A549 (cell line): ENCODE measurements around the gene HBA2. TPM values are rescaled to one million over a fixed set of nuclear protein-coding genes. Genes with fewer than 3 reads are reported as not detected.

Source experiments
- ATAC-seq, 2 experiments: fragments of 200-7000 bp in 1 of 2; fragments of >200 bp in 1 of 2; cut with Nextera tagmentation in 1 of 2; cut with Tn5 transposase in 1 of 2; 3 replicates each; pipeline versions ENCODE4 v1.8.0 to v1.9.1; 2018 to 2020; ENCODE audit warnings: mild to moderate bottlenecking in 1 of 2, moderate library complexity in 1 of 2
- CTCF ChIA-PET: fragments of 300-600 bp; sonication (Branson Sonifier 250); formaldehyde crosslinking; extraction: SDS; loops from one replicate; lab custom pipeline; 2021; ENCODE audit warnings: antibody characterized with exemption, inconsistent platforms; lab: Yijun Ruan, JAX
- POLR2A ChIA-PET: fragments of 350-600 bp; formaldehyde crosslinking; extraction: SDS; loops from one replicate; lab custom pipeline; 2021; ENCODE audit warnings: antibody characterized with exemption, inconsistent platforms; lab: Yijun Ruan, JAX
- DNase-seq, 2 experiments: peaks; one replicate each; pipeline versions ENCODE4 v3.0.0 to v3.0.0-alpha.2; 2011 to 2016; ENCODE audit warnings: low read depth in 1 of 2, low spot score in 1 of 2
- FAIRE-seq: peaks from 2 replicates; lab custom pipeline; 2011; peaks lifted over from hg19 to GRCh38; lab: Jason Lieb, UNC
- H3K27ac ChIP-seq, 2 experiments: fragments of >200 bp; sonication (Bioruptor Twin); formaldehyde crosslinking; 3 replicates each; pipeline ENCODE4 v1.5.1; 2016 to 2017
- H3K4me1 ChIP-seq: fragments of >200 bp; sonication (Bioruptor Twin); formaldehyde crosslinking; 3 replicates; pipeline ENCODE4 v1.6.1; 2016
- H3K4me2 ChIP-seq: fragments of >200 bp; sonication (Bioruptor Twin); formaldehyde crosslinking; 3 replicates; pipeline ENCODE4 v1.6.1; 2016
- H3K4me3 ChIP-seq: fragments of >200 bp; sonication (Bioruptor Twin); formaldehyde crosslinking; 3 replicates; pipeline ENCODE4 v1.5.1; 2016
- H3K9me3 ChIP-seq: fragments of >200 bp; sonication (Bioruptor Twin); formaldehyde crosslinking; 3 replicates; pipeline ENCODE4 v1.6.1; 2016
- CHD4 ChIP-seq: fragments of 200-600 bp; sonication (generic); IDR thresholded peaks from 2 replicates; pipeline ENCODE4 v1.6.1; 2016; ENCODE audit warnings: antibody characterized with exemption, mild to moderate bottlenecking, borderline replicate concordance
- CTCF ChIP-seq: fragments of >200 bp; sonication (Bioruptor Twin); formaldehyde crosslinking; IDR thresholded peaks from 3 replicates; pipeline ENCODE4 v1.5.1; 2016
- EP300 ChIP-seq, 2 experiments: fragments of >200 bp; sonication (Bioruptor Twin); formaldehyde crosslinking; IDR thresholded peaks; 2 replicates in 1 of 2; 3 replicates in 1 of 2; pipeline ENCODE4 v1.6.1; 2016 to 2017
- HES2 ChIP-seq: fragments of >200 bp; sonication (Bioruptor Twin); formaldehyde crosslinking; IDR thresholded peaks from 2 replicates; pipeline ENCODE4 v1.6.1; 2016
- HMGXB4 ChIP-seq: fragments of 250-450 bp; sonication (Bioruptor Pico); IDR thresholded peaks from 2 replicates; pipeline ENCODE4 v1.5.0; 2021; ENCODE audit warnings: mild to moderate bottlenecking, moderate library complexity, borderline replicate concordance
- HOXB5 ChIP-seq: fragments of 250-450 bp; sonication (Bioruptor Pico); IDR thresholded peaks from 2 replicates; pipeline ENCODE4 v1.5.0; 2020; ENCODE audit warnings: mild to moderate bottlenecking, moderate library complexity
- JUNB ChIP-seq: fragments of >200 bp; sonication (Bioruptor Twin); formaldehyde crosslinking; IDR thresholded peaks from 2 replicates; pipeline ENCODE4 v1.6.1; 2016
- KDM1A ChIP-seq: fragments of 200-600 bp; sonication (generic); IDR thresholded peaks from 2 replicates; pipeline ENCODE4 v1.6.1; 2016; ENCODE audit warnings: low read depth, mild to moderate bottlenecking
- MAZ ChIP-seq: fragments of 150-350 bp; IDR thresholded peaks from 2 replicates; pipeline ENCODE4 v1.6.1; 2014; ENCODE audit warnings: antibody characterized with exemption, low read depth, low read length, borderline replicate concordance
- MYC ChIP-seq: IDR thresholded peaks from 2 replicates; pipeline ENCODE4 v1.6.1; 2012; ENCODE audit warnings: mild to moderate bottlenecking, inconsistent platforms, low read length, improper control_type of control experiment, borderline replicate concordance
- PBX3 ChIP-seq: IDR thresholded peaks from 2 replicates; pipeline ENCODE4 v1.6.1; 2012
- RAD21 ChIP-seq, 2 experiments: fragments of >200 bp in 1 of 2; sonication (Bioruptor Twin) in 1 of 2; formaldehyde crosslinking in 1 of 2; IDR thresholded peaks in 1 of 2; conservative IDR thresholded peaks in 1 of 2; 2 replicates in 1 of 2; 3 replicates in 1 of 2; pipeline ENCODE4 v1.6.1; 2012 to 2018; ENCODE audit warnings: inconsistent platforms in 1 of 2
- SMC3 ChIP-seq: fragments of >200 bp; sonication (Bioruptor Twin); formaldehyde crosslinking; IDR thresholded peaks from 3 replicates; pipeline ENCODE4 v1.6.1; 2018; ENCODE audit warnings: inconsistent platforms
- ZC3H11A ChIP-seq: fragments of 450-650 bp; IDR thresholded peaks from 2 replicates; pipeline ENCODE4 v1.6.1; 2014; ENCODE audit warnings: antibody characterized with exemption, mild to moderate bottlenecking
- WGBS: methylation state at CpG from one replicate; pipeline ENCODE4 v1.1.6; 2017; ENCODE audit errors: missing lambda C conversion rate; 5-methylcytosine and 5-hydroxymethylcytosine counted together
- polyA plus RNA-seq, 4 experiments: library from polyadenylated mRNA; depleted of rRNA in 3 of 4; stranded (reverse); fragments of >200 nt; fragmentation: RNase III in 1 of 4; extraction: RNeasy Plus Mini Kit Qiagen cat#74134 plus additional on column Dnase treatment in 1 of 4; gene quantifications; 2 replicates in 3 of 4; 3 replicates in 1 of 4; pipeline ENCODE4 v1.2.3, GENCODE V29; 2011 to 2017
- TF ChIP-seq, protein P1 (sequence below): fragments of >200 bp; sonication (Bioruptor Twin); formaldehyde crosslinking; IDR thresholded peaks from 3 replicates; pipeline ENCODE4 v1.6.1; 2016

HBA2 gene
- polyA plus RNA-seq, 2 of the 4 experiments (the other 2 are of a cell fraction): 0.23 to 0.26 TPM

DNA sequence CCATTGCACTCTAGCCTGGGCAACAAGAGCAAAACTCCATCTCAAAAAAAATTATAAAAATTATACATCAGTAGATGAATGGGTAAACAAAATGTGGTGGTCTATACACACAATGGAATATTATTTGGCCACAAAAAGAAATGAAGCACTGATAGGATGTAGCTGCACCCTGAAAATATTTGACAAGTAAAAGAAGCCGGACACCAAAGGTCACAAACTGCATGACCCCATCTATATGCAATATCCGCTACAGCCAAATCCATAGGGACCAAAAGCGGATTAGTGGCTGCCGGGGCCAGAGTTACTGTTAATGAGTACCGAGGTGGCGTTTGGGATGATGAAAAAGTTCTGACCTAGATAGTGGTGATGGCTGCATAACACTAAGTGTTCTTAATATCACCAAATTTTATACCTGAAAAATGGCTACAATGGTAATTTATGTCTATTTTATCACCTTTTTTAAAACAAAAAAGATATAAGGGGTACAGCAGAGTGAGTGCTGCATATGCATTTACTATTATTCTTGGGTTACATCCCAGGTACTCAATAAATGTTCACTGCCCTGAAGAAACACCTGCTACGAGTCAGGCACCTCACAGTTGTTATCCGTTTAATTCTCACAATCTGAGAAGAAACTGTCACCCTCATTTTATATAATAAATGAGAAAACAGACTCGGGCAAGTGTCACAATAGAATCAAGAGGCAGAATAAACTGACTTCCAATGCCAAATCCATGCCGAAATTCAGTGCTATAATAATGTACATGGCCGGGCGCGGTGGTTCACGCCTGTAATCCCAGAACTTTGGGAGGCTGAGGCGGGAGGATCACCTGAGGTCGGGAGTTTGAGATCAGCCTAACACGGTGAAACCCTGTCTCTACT, 6.8 kb downstream of the HBA2 start:
- ChIA-PET POLR2A (interaction anchor here (1.0 to 1.6 kb wide), 2 partner anchors 72 to 113 kb away, joined by 4 to 7 read pairs; no protein-coding TSS in a partner anchor), CTCF (interaction anchor here (0.9 to 5.8 kb wide), 32 partner anchors 11 to 192 kb away, joined by 3 to 104 read pairs (median 5); partner anchors contain the start of genes HBM and RHBDF1)
- WGBS: 81% methylated on average over 17 of the region's 17 CpGs
- peaks cover 9% of the 10 kb centered on the region; the same call in 1 of the 3 replicates for H3K4me1 ChIP-seq
- H3K27ac ChIP-seq: no peak overlapping the region
- FAIRE-seq: no peak
- no peak for ATAC-seq
- peak overlapping the region; percentile 48 for H3K4me3 ChIP-seq
- TF ChIP-seq HMGXB4 (CRISPR knock-in tag) (no peak), HOXB5 (CRISPR knock-in tag) (no peak), HES2 (no peak), EP300 (IDR thresholded peaks at IDR 0.05) (no peak), MAZ (no peak), PBX3 (no peak), MYC (no peak), JUNB (no peak), CTCF (no peak), CHD4 (no peak), KDM1A (no peak)
- TF ChIP-seq, protein P1, sequence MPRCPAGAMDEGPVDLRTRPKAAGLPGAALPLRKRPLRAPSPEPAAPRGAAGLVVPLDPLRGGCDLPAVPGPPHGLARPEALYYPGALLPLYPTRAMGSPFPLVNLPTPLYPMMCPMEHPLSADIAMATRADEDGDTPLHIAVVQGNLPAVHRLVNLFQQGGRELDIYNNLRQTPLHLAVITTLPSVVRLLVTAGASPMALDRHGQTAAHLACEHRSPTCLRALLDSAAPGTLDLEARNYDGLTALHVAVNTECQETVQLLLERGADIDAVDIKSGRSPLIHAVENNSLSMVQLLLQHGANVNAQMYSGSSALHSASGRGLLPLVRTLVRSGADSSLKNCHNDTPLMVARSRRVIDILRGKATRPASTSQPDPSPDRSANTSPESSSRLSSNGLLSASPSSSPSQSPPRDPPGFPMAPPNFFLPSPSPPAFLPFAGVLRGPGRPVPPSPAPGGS: no peak
- peak overlapping the region; percentile 100 for H3K4me2 ChIP-seq
- no peak for DNase-seq
- H3K9me3 ChIP-seq: no peaks in the 10 kb centered on the region

DNA sequence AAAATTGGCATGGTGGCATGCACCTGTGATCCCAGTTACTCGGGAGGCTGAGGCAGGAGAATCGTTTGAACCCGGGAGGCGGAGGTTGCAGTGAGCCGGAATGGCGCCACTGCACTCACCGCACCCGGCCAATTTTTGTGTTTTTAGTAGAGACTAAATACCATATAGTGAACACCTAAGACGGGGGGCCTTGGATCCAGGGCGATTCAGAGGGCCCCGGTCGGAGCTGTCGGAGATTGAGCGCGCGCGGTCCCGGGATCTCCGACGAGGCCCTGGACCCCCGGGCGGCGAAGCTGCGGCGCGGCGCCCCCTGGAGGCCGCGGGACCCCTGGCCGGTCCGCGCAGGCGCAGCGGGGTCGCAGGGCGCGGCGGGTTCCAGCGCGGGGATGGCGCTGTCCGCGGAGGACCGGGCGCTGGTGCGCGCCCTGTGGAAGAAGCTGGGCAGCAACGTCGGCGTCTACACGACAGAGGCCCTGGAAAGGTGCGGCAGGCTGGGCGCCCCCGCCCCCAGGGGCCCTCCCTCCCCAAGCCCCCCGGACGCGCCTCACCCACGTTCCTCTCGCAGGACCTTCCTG, 7.5 kb downstream of the HBA2 start, which contains the start of gene HBQ1:
Gene HBQ1 (plus strand): TSS at position 359 of the 575 bp plus-strand sequence. CDS start 28 bp downstream, at position 387.
- H3K27ac ChIP-seq: peak within 1 kb of the TSS; percentile 56 to 82; a peak in 5 of 6 replicates
- H3K4me2 ChIP-seq: peak within 1 kb of the TSS; percentile 100
- peak within 1 kb of the TSS; percentile 48 for H3K4me3 ChIP-seq
- 14% methylated on average over 24 of the region's 59 CpGs for WGBS
- ATAC-seq (peak; percentile 37 to 64), FAIRE-seq (no peak), DNase-seq (peak; percentile 51 to 73)
- H3K4me1 ChIP-seq: peaks cover 9% of the 10 kb centered on the region; the same call in 1 of the 3 replicates
- TF ChIP-seq SMC3 (peak; percentile 59), RAD21 (conservative IDR thresholded peaks at IDR 0.05 in 1 of 2, IDR thresholded peaks at IDR 0.05 in 1 of 2) (peak; percentile 31 to 49; a peak in 2 of 5 replicates), ZC3H11A (no peak), CTCF (peak; percentile 85)
- CTCF ChIA-PET: interaction anchor here (0.6 to 5.8 kb wide), 49 partner anchors 11 to 191 kb away, joined by 3 to 104 read pairs (median 4); partner anchors contain the start of genes FAM234A, HBM and RHBDF1
- POLR2A ChIA-PET: interaction anchor here (1.0 to 1.6 kb wide), 2 partner anchors 73 to 114 kb away, joined by 4 to 7 read pairs; no protein-coding TSS in a partner anchor
- no peaks in the 10 kb centered on the region for H3K9me3 ChIP-seq
